Stimulated activated CD4-positive, alpha-beta T cell treated with anti-CD3 and anti-CD28 coated beads, Interleukin-12 subunit alpha, Interleukin-12 subunit beta, amount 100 ng/mL, for 4 hours (primary cell): Measurements from ENCODE around the gene MRPL49.
A peak's percentile ranks its signal among the peaks of the same experiment; 100 is the strongest.
"Not testable (repeated sequence)": the region's sequence is repeated elsewhere in the genome, so short reads cannot be mapped to it uniquely, and the experiment has no call there.

Source experiments
- DNase-seq: peaks from one replicate; pipeline ENCODE4 v3.0.0-alpha.2; 2020

MRPL49 gene

GRCh38 chr11:65134952-65135632 is 13.0 kb downstream of the MRPL49 start:
- peak; percentile 66 for DNase-seq

- DNase-seq = no peak
These were observed 13.6 kb downstream of the MRPL49 start for GRCh38 chr11:65135633-65136145.

- no peak for DNase-seq
These were observed 14.5 kb downstream of the MRPL49 start for GRCh38 chr11:65136515-65137096.

- DNase-seq = no peak
These were observed 19.9 kb downstream of the MRPL49 start for GRCh38 chr11:65141896-65142494.

GRCh38 chr11:65147352-65148075 is 25.4 kb downstream of the MRPL49 start:
- no peak for DNase-seq

GRCh38 chr11:65148657-65149056 is 26.5 kb downstream of the MRPL49 start:
- no peak for DNase-seq

- not testable (repeated sequence) for DNase-seq
These were observed 28.0 kb downstream of the MRPL49 start for GRCh38 chr11:65150131-65150508.

- DNase-seq = no peak
These were observed 28.6 kb downstream of the MRPL49 start for GRCh38 chr11:65150509-65151299.

GRCh38 chr11:65151331-65151899 is 29.3 kb downstream of the MRPL49 start:
- DNase-seq = no peak

- no peak for DNase-seq
These were observed 30.0 kb downstream of the MRPL49 start for GRCh38 chr11:65152122-65152521.

GRCh38 chr11:65156256-65156655 is 34.1 kb downstream of the MRPL49 start:
- no peak for DNase-seq

- DNase-seq = no peak
These were observed 34.8 kb downstream of the MRPL49 start for GRCh38 chr11:65156926-65157325.

- no peak for DNase-seq
These were observed 35.2 kb downstream of the MRPL49 start for GRCh38 chr11:65157336-65157735.

GRCh38 chr11:65159012-65159411 is 36.9 kb downstream of the MRPL49 start:
- no peak for DNase-seq

- DNase-seq = no peak
These were observed 38.5 kb downstream of the MRPL49 start for GRCh38 chr11:65160643-65161042.

GRCh38 chr11:65163684-65164083 is 41.6 kb downstream of the MRPL49 start:
- DNase-seq = no peak

- no peak for DNase-seq
These were observed 43.5 kb downstream of the MRPL49 start for GRCh38 chr11:65165410-65166317.

- DNase-seq = no peak
These were observed 44.8 kb downstream of the MRPL49 start for GRCh38 chr11:65166893-65167292.

- no peak for DNase-seq
These were observed 45.5 kb downstream of the MRPL49 start for GRCh38 chr11:65167656-65168055.

- no peak for DNase-seq
These were observed 47.1 kb downstream of the MRPL49 start for GRCh38 chr11:65169164-65169641.

GRCh38 chr11:65170058-65170534 is 48.0 kb downstream of the MRPL49 start, which contains the start of gene SPDYC:
Gene SPDYC, plus strand, starts transcription at chr11:65170233. Its CDS starts 1,125 bp downstream, at chr11:65171358.
- no peak for DNase-seq
